GM18507 (cell line): ENCODE results near the gene SEPTIN12.

ENCODE experiments used
- DNase-seq: peaks from one replicate; pipeline ENCODE4 v3.0.0; 2011; ENCODE audit warnings: low read depth; ENCODE audit not compliant: insufficient read length; ENCODE audit errors: extremely low spot score
- FAIRE-seq: peaks from 2 replicates; lab custom pipeline; 2011; peaks lifted over from hg19 to GRCh38; lab: Jason Lieb, UNC

SEPTIN12 gene

DNA sequence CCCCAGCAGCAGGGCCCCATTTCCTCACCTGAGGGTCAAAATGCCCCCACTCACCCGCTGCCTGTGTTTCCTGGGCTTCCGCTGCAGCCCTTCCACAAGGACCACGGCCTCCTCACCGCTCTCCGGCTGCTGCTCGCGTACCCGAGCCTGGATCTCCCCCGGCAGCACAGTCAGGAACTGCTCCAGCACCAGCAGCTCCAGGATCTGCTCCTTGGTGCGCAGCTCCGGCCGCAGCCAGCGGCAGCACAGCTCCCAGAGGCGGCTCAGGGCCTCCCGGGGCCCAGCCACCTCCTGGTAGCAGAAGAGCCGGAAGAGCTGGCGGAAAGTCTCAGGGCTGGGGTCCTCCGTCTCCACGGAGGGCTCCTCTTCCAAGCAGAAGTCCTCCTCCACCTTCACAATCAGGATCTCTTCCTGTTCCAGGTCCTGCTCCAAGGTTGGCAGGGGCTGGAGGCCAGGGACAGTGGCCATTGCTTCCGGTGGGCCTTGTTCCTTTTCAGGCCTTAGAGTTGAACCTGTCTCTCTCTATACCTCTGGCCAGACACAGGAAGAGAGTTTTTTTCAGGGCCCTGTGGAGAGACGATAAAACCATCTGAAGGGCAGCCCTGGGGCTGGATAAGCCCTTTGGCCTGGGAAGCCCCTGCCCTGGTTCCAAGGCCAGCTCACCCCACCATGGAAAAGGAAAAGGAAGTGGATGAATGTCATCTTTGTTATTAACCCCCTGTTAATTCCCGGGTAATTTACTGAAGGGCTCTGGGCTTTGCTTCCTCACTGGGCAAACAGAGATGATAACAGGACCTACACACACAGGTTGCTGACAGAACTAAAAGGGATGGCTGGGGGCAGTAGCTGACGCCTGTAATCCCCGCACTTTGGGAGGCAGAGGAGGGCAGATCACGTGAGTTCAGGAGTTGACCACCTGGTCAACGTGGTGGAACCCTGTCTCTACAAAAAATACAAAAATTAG lies 22.4 kb downstream of the SEPTIN12 start:
- FAIRE-seq (no peak), DNase-seq (no peak)

DNA sequence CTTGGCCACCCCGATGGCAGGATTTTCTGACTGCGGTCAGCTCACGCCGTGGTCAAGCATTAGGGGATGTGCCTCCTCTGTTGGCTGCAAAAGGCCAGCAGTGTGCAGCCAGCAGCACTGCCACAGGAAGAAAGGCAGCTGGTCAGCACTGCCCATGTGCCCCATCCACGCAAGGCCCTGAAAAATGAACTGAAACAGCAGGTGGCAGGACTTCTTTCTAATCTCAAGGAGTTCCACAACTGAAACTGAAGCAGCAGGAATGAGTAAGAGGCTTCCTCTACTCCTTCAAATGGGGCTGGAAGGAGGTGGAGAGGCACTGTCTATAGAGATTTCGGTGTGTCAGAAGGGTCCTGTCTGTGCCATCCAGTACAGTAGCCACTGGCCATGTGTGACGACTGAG lies 24.4 kb downstream of the SEPTIN12 start:
- FAIRE-seq (no peak), DNase-seq (no peak)

DNA sequence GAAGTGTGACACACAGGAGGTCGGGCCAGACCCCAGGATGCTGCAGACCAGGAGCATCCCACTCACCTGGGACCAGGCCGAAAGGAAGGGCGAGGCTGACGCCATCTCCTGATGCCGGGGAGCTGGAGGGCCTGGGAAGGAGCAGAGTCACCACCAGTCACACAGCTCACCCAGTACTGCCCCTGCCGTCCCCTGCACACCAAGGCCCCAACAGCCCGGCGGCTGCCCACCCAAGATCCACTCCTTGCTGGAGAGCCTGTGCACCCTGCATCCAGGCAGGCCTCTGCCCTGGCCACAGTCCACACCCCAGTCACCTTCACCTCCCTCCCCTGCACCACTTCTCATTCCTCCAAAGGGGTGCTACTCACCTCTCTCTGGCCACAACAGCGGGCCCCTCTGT lies 25.9 kb downstream of the SEPTIN12 start:
- DNase-seq (no peak), FAIRE-seq (no peak)

DNA sequence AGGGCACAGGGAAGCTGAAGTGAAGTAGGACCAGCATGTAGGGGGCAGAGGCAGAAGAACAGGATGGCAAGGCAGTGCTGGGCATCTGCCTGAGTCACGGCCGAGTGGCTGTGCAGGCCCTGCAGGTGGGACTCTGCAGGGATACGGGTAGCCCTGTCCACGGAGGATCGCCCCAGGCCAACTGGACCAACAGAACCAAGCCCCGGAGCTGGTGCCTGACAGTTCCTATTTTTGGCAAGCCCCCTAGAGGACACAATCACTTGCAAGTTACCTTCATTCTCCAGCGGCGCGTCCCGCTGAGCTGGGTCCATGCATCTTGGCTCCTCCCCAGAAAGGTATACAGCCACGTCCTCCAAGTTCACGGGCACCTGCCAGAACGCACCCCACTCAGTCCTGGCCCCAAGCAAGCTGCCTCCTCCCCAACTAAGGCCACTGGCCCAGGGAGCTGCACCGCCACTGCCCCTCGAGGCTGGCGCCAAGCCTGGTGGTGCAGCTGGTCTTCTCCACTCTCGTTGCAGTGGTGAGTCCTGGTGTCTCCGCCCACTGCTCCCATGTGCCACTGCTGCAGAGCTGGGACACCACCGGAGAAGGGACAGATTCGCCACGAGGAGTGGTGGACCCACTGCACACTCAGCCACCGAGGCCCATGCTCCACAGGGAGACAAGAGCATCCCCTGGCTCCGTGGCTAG lies 27.8 kb downstream of the SEPTIN12 start:
- no peak for FAIRE-seq

DNA sequence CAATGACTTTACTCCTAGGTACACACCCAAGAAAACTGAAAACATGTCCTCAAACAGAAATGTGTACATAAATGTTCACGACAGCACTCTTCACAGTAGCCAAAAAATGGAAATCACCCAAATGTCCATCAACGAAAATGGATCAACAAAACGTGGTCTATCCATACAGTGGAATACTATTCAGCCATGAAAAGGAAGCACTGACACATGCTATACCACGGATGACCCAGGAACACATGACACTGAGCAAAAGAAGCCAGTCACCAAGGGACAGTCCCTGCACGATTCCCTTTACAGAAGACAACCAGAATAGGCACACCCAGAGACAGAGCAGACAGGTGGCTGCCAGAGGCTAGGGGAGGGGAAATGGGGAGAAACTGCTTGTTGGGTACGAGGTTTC lies 32.5 kb downstream of the SEPTIN12 start:
- DNase-seq (no peak), FAIRE-seq (no peak)

More for the DNA sequence above, 27.8 kb downstream of the SEPTIN12 start:
- DNase-seq, result no peak

DNA sequence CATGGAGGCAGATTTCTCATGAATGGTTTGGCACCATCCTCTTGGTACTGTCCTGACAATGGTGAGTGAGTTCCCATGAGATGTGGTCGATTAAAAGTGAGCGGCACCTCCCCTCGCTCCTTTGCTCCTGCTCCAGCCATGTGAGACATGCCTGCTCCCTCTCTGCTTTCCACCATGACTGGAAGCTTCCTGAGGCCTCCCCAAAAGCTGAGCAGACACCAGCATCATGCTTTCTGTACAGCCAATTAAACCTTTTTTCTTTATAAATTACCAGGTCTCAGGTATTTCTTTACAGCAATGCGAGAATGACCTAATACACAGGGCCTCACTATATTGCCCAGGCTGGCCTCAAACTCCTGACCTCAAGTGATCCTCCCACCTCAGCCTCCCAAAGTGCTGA lies 33.3 kb downstream of the SEPTIN12 start:
- FAIRE-seq (no peak), DNase-seq (no peak)

DNA sequence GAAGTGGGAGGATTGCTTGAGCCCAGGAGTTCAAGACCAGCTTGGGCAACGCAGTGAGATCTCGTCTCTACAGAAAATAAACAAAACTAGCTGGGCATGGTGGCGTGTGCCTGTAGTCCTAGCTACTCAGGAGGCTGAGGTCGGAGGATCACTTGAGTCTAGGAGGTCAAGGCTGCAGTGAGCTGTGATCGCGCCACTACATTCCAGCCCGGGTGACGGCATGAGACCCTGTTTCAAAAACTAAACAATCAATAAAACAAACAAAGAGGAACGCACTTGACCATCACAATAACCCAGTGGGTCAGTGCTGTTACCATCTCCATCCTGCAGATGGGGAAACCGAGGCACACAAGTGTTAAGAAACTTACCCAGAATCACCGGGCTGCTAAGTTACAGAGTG lies 34.9 kb downstream of the SEPTIN12 start:
- FAIRE-seq (no peak), DNase-seq (no peak)

DNA sequence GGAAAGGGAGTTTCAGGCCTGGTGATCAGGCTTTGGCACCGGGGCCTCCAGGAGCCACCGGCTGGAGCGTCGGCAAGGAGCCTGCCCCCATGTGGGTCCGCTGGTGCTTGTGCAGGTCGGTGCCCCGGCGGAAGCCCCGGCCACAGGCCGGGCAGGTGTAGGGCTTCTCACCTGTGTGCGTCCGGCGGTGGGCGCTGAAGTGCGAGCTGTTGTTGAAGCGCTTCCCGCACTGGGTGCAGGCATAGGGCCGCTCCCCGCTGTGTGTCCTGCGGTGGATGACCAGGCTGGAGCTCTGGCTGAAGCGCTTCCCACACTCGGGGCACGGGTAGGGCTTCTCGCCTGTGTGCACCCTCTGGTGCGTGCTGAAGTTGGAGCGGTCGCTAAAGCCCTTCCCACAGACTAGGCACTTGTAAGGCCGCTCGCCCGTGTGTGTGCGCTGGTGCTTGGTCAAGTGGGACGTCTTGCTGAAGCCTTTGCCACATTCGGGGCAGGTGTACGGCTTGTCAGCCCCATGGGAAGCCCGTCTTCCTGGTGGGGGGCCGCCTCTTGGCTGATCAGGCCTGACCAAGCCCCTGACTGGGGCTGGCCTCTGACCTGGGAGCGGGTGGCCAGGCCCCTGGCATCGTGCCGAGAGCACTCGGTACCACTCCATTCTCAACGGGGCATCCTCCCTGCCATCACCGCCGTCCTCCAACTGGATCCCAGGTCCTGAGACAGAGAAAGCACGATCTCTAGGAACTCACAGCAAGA lies 35.6 kb downstream of the SEPTIN12 start:
- FAIRE-seq (no peak), DNase-seq (no peak)

DNA sequence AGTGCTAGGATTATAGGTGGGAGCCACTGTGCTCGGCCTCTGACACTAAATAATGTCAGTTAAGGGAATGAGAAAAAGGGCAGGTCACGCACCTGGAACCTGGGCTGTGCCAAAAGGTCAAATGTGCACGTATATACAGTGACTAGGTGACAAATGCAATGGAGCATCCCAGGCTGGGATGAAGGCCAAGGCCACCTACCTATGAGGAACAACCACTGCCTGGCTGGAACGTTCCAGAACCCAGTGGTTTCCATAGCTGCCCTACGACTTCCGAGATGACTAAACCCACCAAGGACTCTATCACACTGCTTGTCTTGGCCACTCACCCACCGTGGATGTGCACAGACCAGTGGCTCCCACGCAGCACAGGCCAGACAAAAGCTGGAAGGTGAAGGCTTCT lies 37.2 kb downstream of the SEPTIN12 start:
- no peak for DNase-seq
- FAIRE-seq, result no peak

DNA sequence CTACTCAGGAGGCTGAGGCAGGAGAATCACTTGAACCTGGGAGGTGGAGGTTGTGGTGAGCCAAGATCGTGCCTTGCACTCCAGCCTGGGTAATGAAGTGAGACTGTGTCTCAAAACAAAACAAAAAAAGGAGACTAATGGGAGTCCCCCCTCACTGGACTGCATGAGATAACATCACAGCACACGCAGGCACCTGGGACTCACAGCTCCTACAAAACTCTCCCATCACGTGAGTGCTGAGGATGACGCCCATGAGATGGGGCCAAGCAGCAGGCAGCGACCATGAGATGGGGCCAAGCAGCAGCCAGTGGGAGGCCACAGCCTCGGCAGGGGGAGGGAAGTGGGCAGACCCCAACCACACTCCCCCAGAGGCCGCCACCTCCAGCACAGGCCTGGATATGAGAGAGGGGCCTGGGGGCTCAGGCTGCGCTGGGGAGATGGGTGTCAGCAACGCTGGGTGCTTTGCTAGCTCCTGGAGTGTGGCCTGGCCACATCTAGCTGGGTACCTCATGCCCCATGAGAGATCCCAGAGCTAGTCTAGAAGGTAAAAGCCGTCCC lies 38.4 kb downstream of the SEPTIN12 start:
- DNase-seq, result no peak
- FAIRE-seq, result no peak

DNA sequence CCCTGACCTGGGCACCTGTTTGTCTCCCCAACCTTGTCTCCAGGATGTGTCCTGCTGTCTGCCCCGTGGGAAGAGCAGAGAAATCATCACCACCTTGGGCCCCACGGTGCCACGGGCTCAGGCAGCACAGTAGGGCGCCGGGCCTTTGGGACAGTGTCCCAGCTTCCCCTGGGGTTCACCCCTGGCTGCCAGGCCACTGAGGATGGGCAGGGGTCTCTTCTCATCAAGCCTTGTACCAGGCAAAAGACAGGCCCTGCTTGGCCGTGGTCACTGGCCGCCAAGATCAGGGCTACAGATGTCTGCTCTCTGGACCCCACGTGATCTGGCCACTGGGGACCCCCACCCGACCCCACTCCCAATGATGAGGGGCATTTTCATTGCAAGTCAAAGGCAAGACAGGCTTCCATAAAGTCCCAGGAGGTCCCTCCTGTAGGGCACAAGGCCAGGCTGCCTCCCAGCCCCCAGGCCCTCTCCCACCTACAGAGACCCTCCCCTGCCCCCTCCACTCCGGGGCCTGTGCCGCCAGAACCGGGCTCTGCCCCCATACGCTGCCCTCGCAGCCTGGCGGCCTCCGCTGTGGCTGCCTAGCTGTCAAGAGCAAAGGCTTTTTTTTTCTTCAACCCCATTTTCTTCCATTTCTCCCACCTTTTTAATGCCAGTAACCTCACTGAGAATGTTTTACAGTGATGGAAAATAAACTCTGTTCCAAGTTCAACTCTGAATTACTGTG lies 39.3 kb downstream of the SEPTIN12 start:
- FAIRE-seq, result no peak
- no peak for DNase-seq

DNA sequence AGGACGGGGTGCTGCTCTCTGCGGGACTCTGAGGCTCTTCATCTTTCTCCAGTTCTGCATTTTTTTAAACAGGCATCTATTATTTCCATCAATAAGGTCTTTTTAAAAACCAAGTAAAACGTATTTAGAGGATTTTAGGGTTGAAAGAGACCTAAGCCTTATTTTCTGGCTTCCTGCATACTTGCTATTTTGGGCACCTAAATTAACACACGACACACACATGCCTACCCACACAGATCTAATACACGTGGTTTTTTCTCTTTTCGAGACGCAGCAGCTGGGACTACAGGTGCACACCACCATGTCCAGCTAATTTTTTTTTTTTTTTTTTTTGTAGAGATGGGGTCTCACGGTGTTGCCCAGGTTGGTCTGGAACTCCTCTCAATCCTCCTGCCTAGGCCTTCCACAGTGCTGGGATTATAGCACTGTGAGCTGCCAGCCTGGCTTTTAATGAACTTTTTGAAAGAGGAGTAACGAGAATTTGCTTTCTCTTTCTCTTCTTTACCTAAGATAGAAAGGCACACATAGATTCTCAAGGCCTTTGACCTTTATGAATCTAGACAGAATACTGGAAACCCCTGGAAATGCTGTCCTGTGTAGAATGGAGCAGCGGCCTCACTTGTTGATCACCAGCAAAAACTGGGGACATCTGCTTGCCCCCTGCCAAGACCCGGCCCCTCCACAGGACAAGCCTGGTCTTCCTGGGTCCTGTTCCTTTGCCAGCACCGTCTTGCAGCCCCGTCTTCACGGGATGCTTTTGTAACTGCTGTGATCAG lies 40.1 kb downstream of the SEPTIN12 start:
- FAIRE-seq (no peak), DNase-seq (no peak)

DNA sequence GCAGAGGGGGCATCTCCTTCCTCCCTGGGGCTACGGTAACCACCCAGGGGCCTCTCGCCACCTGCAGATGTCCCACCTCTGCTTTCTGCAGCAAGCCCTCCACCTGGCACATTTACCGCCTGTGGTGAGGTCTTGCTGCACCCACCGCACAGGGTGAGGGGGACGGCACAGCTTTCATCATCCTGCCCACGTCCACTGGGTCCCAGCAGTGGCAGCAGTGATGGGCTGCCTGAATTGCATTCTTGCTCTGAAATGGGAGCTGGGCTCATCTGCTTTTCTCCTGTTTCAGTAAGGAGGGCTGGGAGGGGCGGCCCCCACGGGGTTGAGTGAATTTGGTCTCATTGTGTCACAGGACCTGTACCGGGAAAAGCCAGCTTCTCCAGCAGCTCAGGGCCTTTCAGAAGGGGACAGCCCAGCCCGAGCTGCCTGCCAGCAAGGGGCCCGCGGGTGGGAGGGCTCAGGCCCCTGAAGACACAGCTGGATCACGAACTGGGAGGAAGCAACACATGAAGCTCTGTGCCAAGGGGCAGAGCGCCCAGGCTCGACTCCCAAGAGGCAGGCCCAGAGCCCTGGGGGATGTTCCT lies 41.1 kb downstream of the SEPTIN12 start:
- FAIRE-seq, result no peak
- DNase-seq, result no peak

DNA sequence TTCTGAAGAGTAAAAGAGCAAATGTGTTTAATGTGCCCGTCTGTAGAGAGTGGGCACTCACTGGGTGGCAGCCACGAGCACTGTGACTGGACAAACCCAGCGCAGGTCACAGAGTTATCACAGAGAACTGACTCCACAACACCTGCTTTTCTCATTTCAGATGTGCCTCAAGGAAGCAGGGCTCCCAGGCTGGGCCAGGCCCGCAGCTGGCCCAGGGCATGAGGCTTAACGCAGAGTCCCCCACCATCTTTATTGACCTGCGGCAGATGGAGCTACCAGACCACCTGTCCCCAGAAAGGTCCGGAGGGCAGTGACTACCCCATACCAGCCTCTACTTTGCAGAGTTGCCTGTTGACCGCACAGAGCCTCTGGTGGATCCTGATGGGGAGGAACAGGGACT lies 41.9 kb downstream of the SEPTIN12 start:
- DNase-seq (no peak), FAIRE-seq (no peak)

DNA sequence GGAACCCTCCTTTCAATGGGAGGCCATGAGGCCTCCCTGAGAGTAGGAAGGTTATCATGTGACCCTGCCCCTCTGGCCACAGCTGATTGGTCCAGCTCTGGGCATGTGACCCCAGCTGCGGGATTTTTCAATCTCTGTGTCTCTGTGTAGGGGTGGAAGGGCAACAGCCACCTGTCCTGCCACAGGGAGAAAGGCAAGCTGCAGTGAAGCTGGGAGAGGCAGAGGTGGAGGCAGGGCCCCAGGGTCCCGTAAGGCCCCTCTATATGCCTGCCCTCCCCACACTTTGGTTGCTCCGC lies 42.9 kb downstream of the SEPTIN12 start:
- no peak for DNase-seq
- FAIRE-seq, result no peak

DNA sequence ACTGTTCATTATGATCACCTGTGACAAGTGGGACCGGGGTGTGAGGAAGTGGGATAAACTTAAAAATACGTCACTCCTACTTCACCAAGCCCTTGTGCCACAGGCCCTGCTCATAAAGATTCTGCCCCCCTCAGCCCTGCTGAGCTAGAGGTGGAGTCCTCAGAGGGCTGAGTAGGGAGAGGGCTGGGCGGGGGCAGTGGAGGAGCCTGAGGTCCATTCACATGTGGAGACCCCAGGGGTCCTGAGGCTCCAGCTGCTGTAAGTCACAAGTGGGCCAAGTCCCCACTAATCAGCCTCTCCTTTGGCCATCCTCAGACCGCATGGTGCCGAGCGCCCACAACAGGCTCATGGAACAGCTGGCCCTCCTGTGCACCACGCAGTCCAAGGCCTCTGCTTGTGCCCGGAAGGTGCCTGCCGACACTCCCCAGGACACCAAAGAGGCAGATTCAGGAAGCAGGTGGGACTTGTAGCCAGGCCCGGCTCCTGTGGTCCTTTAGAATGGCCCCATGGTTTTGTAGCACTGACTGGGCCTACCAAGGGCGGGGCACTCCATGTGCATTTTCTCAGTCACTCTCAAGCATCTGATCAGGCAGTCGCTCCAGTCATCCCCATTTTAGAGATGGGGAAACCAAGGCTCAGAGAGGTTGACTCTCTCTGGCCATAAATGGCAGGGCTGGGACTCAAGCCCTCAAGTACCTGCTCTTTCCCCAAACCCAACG lies 43.4 kb downstream of the SEPTIN12 start:
- FAIRE-seq (no peak), DNase-seq (no peak)

DNA sequence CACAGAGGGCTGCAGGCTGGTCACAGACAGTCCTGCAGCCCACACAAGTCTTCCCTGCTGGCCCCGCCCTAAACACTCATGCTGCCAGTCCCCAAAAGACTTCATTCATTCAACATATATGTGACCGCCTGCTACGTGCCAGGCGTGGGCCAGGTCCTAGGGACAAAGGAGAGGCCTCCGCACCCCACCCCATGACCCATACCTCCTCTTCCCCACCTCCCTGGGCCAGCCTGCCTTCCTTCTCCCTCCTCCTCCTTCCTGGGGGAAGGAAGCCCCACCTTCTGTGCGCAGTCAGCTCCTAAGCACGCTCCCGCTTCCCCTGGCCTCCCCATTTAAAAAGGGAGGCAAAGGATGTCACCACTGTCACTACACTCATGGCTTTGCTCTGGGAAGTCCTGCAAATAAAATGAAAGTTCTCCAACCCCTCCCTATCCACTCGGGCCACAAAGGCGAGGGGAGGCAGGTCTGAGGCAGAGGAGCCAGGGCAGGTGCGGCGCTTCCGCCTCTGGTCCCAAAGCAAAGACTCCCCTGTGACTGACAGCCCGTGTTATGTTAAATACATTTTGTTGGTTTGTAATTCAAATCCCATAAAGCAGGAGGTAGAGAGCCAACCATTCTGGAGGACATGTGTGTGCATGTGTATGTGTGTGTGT lies 44.8 kb downstream of the SEPTIN12 start:
- FAIRE-seq (no peak), DNase-seq (no peak)
